Lower leg skin (tissue), 4 donors: Measurements from ENCODE around the gene EIF1AD. TPM values are rescaled to one million over a fixed set of nuclear protein-coding genes. Genes with fewer than 3 reads are reported as not detected.

Experiments used
- DNase-seq, 2 donors: peaks; one replicate each; pipeline ENCODE4 v3.0.0-alpha.2; 2019; ENCODE audit warnings: low spot score in 2 of 2
- H3K4me3 ChIP-seq: fragments of 200-600 bp; sonication (generic); 2 replicates; pipeline ENCODE4 v1.5.1; 2017; ENCODE audit warnings: mild to moderate bottlenecking, low read depth; ENCODE audit not compliant: poor library complexity, severe bottlenecking
- POLR2A ChIP-seq, 2 donors: fragments of 450-650 bp; IDR thresholded peaks; one replicate each; pipeline ENCODE4 v1.6.1; 2016 to 2017; ENCODE audit warnings: antibody characterized with exemption in 2 of 2, mild to moderate bottlenecking in 1 of 2, moderate library complexity in 1 of 2
- WGBS, 2 donors: methylation state at CpG; one replicate each; pipeline ENCODE4 v1.1.5; 2018; 5-methylcytosine and 5-hydroxymethylcytosine counted together
- intact Hi-C: fragments of 100-400 bp; cut with DNase I; formaldehyde crosslinking; loops from one replicate; pipeline ENCODE4 v1.15.0; 2023; ENCODE audit warnings: low total_unique reads
- total RNA-seq, 4 donors: library from RNA; depleted of rRNA; stranded (reverse); fragments of >200 nt; gene quantifications; one replicate each; pipeline ENCODE4 v1.1.0, GENCODE V29; 2016
- TF ChIP-seq, protein P1 (sequence below), 3 donors: fragments of 450-650 bp; IDR thresholded peaks; one replicate each; pipeline ENCODE4 v1.5.1; 2016; ENCODE audit warnings: antibody characterized with exemption in 3 of 3, mild to moderate bottlenecking in 3 of 3, moderate library complexity in 2 of 3

The EIF1AD gene
- total RNA-seq, 4 donors from 2014 or later: 48.3 to 66.0 (median 57.2) TPM

DNA sequence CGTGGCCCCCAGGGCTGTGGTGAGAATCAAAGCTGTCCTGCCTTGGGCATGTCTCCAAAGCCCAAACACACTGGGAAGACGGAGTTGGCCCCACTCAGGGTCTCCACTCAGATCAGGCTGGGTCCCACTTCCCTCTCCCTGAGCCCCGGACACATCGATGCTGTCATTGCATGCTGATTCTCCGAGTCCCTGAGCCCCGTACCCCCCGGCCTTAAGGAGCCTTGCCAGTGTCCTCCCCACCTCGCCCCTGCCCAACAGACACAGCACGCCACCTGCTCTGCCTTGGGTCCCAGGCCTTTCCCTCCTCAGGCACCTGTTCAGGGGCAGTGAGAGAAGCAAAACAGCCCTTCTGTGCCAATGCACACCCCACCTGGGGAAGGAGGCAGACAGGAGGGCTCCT is 14.6 kb downstream of the EIF1AD start:
- TF ChIP-seq POLR2A (IDR thresholded peaks at IDR 0.05): no peak
- TF ChIP-seq, protein P1, sequence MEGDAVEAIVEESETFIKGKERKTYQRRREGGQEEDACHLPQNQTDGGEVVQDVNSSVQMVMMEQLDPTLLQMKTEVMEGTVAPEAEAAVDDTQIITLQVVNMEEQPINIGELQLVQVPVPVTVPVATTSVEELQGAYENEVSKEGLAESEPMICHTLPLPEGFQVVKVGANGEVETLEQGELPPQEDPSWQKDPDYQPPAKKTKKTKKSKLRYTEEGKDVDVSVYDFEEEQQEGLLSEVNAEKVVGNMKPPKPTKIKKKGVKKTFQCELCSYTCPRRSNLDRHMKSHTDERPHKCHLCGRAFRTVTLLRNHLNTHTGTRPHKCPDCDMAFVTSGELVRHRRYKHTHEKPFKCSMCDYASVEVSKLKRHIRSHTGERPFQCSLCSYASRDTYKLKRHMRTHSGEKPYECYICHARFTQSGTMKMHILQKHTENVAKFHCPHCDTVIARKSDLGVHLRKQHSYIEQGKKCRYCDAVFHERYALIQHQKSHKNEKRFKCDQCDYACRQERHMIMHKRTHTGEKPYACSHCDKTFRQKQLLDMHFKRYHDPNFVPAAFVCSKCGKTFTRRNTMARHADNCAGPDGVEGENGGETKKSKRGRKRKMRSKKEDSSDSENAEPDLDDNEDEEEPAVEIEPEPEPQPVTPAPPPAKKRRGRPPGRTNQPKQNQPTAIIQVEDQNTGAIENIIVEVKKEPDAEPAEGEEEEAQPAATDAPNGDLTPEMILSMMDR (IDR thresholded peaks at IDR 0.05): no peak
- WGBS, 2 donors: 70 to 79% methylated on average over 9 of the region's 9 CpGs
- intact Hi-C loops: loop anchor here (5.0 to 10.0 kb wide), 2 partner anchors 105 to 283 kb away; no protein-coding TSS in a partner anchor
- no peak for DNase-seq
- H3K4me3 ChIP-seq: no peak overlapping the region

DNA sequence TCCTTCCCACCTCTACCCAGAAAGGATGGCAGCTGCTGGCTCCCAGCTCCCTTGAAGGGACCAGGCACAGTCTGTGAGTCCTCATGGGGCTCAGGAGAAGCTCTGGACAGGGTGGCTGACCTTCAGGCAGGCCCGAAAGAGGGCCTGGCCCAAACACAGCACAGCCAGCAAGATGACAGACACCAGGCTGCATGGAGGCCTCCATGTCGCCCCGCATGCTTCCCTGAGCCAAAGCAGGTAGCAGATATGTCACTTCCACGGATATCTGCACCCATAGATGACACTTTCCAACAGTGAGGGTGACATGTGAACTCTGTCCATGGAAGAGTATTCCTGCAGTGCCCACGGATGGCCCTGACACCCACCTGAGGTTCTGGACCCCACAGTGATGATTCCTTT is 18.4 kb downstream of the EIF1AD start:
- DNase-seq: no peak
- intact Hi-C loops: loop anchor here (10.0 kb wide), 1 partner anchor 279 kb away; no protein-coding TSS in a partner anchor
- WGBS, 2 donors: 80 to 87% methylated on average over 3 to 5 of the region's 5 CpGs
- TF ChIP-seq, protein P1 (IDR thresholded peaks at IDR 0.05): no peak
- TF ChIP-seq POLR2A (IDR thresholded peaks at IDR 0.05): no peak
- no peak overlapping the region for H3K4me3 ChIP-seq

DNA sequence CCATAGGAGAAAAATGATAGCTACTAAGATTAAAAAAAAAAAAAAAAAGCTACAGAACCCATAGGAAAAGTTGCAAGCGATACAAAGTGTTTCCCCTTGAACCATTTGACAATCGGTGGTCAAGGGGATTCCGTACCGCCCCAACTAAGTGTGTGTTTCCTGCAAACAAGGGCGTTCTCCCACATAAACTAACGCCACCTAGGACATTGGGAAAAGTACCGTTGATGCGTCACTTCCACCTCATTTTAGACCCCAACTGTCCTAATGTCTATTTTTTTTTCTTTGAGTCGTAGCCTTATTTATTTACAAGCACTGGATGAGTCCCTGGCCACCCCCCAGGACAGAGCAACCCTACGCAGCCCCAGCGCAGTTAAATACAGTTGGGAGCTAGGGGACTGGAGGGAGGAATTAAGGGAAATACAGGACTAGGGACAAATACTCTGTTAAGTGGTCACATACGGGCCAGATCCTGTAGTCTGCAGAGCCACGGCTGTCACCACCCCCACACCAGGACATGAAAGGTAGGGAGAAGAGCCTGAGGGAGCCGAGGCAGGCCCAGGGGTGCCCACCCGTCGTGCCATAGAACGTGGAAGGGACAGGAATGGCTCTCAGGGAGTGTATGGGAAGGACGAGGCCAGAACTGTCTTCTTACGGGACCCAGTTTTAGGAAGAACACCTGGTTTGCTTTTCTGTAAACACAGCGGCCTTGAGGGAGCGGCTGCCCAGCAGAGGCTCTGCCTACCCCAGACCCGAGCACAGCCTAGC is 19.0 kb downstream of the EIF1AD start:
- H3K4me3 ChIP-seq: no peak overlapping the region
- TF ChIP-seq, protein P1 (IDR thresholded peaks at IDR 0.05): no peak
- TF ChIP-seq POLR2A (IDR thresholded peaks at IDR 0.05): no peak
- intact Hi-C loops: loop anchor here (10.0 kb wide), 1 partner anchor 278 kb away; no protein-coding TSS in a partner anchor
- WGBS, 2 donors: 73 to 77% methylated on average over 22 of the region's 22 CpGs
- no peak for DNase-seq

DNA sequence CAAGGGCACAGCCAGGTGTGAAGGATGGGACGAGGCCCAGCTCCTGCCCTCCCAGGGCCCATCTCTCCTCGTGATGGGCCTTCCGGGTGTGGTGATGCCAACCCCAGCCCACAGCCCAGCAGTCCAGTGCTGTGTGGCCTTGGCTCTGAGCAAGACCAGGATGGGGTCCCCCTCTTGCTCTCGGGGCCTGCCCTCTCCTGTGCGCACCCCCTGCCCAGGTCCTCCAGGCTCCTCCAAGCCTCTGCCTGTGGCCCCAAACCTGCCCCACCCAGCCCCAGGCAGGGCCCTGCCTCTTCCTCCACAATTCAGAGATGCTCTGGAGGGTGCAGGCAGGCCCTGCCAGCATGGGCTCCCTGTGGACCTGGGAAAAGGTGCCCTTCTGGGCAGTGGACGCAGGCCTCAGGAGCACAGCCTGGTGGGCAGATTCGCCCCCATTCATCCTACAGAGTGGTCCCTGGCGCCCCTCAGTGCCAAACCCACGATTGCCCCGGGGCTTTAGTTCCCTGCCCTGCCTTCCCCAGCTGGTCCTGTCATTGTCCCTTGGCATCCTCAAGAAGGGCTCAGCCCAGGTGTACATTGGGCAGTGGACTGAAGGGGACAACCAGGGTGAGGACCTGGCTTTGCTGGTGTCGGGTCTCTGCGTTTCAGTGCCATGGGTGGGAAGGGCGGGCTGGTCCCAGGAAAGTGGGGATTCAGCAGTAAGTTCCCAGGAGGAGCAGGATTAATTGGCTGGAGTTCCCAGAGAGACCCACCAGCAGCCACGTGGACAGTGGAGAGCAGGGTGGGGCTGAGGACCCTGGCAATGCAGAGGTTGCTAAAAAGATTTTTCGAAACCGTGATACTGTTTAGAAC is 19.8 kb downstream of the EIF1AD start:
- intact Hi-C loops: loop anchor here (10.0 kb wide), 1 partner anchor 277 kb away; no protein-coding TSS in a partner anchor
- 68 to 72% methylated on average over 14 to 16 of the region's 16 CpGs for WGBS, 2 donors
- DNase-seq: no peak
- TF ChIP-seq, protein P1 (IDR thresholded peaks at IDR 0.05): no peak
- no peak for TF ChIP-seq POLR2A (IDR thresholded peaks at IDR 0.05)
- no peak overlapping the region for H3K4me3 ChIP-seq

DNA sequence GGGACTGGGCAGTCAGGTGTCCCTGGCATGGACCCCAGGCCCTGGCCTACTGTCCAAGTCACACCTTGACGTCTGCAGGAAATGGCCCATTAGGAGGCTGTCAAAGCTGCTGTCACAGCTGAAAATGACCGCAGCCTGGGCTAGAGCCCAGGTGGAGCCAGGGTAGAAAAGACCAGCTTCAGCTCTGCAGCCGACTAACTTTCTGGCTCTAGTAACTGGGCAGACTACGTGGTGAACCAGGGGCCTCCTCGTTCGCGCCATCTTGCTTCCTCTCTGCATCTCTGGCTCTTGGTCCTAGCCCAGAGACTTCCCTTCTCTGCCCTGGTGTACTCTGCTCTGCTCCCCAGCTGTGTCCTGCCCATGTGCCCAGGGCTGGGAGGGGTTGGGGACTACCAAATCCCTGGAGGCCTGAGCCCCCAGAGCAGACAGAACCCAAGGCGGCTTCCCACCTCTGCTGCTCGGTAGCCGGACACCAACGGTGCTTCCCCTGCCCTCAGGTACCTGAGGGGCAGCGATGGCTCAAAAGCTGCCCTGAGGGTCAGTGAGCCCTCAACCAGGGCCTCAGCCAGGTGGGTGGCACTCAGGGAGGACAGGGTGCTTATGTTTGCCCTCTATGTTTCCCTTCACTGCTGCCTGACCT is 20.7 kb downstream of the EIF1AD start:
- intact Hi-C loops: loop anchor here (10.0 kb wide), 1 partner anchor 276 kb away; no protein-coding TSS in a partner anchor
- WGBS, 2 donors: 74 to 81% methylated on average over 7 to 10 of the region's 12 CpGs
- TF ChIP-seq POLR2A (IDR thresholded peaks at IDR 0.05): no peak
- TF ChIP-seq, protein P1 (IDR thresholded peaks at IDR 0.05): no peak

More for the DNA sequence above, 20.7 kb downstream of the EIF1AD start:
- no peak overlapping the region for H3K4me3 ChIP-seq
- DNase-seq: no peak
